Measurements from ENCODE around the gene WNK2. TPM values are rescaled to one million over a fixed set of nuclear protein-coding genes. Genes with fewer than 3 reads are reported as not detected.

Gene WNK2
- total RNA-seq, 4 donors from 2014 or later, result 3.8 to 17.7 (median 9.0) TPM

- whole genome bisulfite sequencing, 2 donors, result 89 to 90% methylated on average over 8 of the region's 8 CpGs
- TF ChIP-seq EP300 (IDR thresholded peaks at IDR 0.05) (no peak), CTCF (IDR thresholded peaks at IDR 0.05) (no peak), POLR2A (IDR thresholded peaks at IDR 0.05) (no peak)
- no peak overlapping the region for H3K4me3 ChIP-seq
These were observed 13.4 kb upstream of the WNK2 start for GRCh38 chr9:93170571-93170970.

DNA sequence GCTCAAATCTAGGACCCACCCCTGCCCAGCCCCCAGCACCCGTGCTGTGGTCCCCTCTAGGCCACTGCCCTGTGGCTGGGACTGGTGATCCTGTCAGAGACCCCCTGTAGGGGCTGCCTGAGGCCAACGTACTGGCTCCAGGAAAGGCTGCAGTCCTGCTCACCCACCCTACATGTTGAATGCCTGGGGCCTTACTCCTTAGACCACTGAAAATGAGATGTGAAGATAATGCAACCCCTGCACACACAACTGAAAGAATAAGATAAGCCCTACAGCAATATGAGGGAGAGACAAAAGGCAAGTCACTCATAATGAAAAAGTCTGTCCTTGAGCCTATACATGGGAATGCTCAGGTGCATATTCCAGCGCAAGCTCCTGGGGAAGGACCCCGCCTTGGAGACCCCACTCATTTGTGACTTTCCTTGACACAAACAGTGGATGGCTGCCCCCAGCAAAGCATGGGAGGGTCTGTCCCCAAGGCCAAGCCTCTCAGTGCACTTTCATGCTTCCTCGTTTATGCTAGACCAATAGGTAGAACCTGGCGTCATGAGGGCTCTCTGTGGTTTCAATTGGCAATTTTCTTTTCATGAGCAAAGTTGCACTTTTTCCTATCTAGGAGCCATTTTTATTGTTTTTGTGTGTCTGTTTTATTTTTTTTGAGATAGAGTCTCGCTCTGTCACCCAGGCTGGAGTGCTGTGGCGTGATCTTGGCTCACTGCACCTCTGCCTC lies 12.5 kb upstream of the WNK2 start:
- 91 to 93% methylated on average over 8 of the region's 8 CpGs for WGBS, 2 donors
- Histone ChIP-seq H3K4me3 (no peak overlapping the region), H3K4me1 (peaks cover 0 to 3% (median 0%) of the 10 kb centered on the region in 4 donors), H3K27ac (no peak overlapping the region), H3K27me3 (no peaks in the 10 kb centered on the region), H3K9me3 (no peaks in the 10 kb centered on the region), H3K36me3 (no peaks in the 10 kb centered on the region)
- TF ChIP-seq CTCF (IDR thresholded peaks at IDR 0.05), result no peak
- no peak for TF ChIP-seq POLR2A (IDR thresholded peaks at IDR 0.05)
- no peak for TF ChIP-seq EP300 (IDR thresholded peaks at IDR 0.05)
- no peak for DNase-seq (ENCODE audit: low spot score in 2 of 2)

More at GRCh38 chr9:93170571-93170970, 13.4 kb upstream of the WNK2 start:
- no peaks in the 10 kb centered on the region for H3K36me3 ChIP-seq
- H3K27me3 ChIP-seq, result no peaks in the 10 kb centered on the region
- H3K4me1 ChIP-seq, result peaks cover 0 to 3% (median 0%) of the 10 kb centered on the region in 4 donors
- no peak for DNase-seq (ENCODE audit: low spot score in 2 of 2)
- no peaks in the 10 kb centered on the region for H3K9me3 ChIP-seq
- H3K27ac ChIP-seq, result no peak overlapping the region

DNA sequence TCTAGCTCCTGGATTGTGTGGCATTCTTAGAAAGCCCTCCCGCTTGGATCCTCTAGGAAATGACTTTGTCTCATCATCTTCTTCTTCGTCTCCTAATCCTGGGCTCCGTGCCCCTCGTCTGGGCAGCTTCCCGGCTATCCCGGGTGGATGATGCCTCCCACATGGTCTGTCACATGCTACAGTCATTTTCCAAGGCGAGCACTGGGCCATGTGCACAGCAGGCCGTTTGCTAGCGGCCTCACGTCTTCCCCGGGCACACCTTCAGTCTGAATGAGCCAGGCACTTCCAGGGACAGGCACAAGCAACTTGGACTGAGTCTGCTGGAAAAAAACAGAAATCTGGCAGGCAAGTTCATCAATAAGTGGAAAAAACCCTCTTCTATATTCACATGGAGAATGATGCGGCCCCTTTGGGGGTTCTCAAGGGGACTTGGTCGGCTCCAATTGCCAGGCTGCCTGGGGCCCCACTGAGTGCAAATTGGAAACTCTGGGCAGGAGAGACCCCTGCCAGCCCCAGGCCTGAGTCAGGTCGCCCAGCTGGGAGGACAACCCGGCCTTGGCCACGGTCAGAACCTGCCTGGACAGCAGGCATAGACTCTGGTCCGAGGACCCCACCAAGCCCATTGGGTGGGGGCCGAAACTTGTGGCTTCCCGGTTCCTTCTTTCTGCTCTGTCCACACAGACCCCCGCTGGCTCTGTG lies 11.1 kb upstream of the WNK2 start:
- no peak for TF ChIP-seq EP300 (IDR thresholded peaks at IDR 0.05)
- no peak for TF ChIP-seq POLR2A (IDR thresholded peaks at IDR 0.05)
- TF ChIP-seq CTCF (IDR thresholded peaks at IDR 0.05), result no peak
- Histone ChIP-seq H3K4me1 (peaks cover 0 to under 1% (median 0%) of the 10 kb centered on the region in 4 donors), H3K27ac (no peak overlapping the region), H3K36me3 (no peaks in the 10 kb centered on the region), H3K9me3 (no peaks in the 10 kb centered on the region), H3K27me3 (no peaks in the 10 kb centered on the region), H3K4me3 (no peak overlapping the region)
- WGBS, 2 donors, result 71 to 73% methylated on average over 16 to 18 of the region's 20 CpGs
- no peak for DNase-seq (ENCODE audit: low spot score in 2 of 2)

DNA sequence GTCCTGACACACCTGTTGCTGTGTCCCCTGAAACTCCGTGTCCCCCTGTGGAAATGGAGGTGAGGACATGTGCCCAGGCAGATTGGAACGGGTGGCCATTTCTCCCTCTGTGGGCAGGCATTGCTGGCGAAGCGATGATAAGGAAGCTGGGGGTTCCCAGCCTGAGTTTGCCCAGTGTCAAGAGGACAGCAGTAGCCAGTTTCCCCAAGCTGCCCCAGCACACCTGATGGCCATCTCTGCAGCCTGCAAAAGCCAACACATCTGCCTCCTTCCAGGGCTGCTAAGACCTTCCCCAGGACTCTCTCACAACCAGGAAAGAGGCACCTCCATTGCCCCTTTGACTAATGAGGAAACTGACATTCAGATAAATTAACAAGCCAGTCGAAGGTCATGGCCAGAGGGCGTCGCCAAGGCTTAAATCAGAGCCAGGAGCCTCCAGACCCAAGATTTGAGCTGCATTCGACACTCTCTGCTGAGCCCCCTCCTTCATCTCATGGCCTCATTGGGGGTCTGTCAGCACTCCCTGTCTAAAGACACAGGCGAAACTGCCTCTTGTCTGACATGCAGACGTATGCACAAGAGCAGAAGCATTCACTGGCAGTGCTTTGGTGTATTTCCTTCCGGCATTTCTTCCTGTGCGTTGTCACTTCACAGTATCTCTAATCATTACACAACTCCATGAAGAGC lies 10.4 kb upstream of the WNK2 start:
- Histone ChIP-seq H3K36me3 (no peaks in the 10 kb centered on the region), H3K4me3 (no peak overlapping the region), H3K9me3 (no peaks in the 10 kb centered on the region), H3K27ac (no peak overlapping the region), H3K4me1 (no peaks in the 10 kb centered on the region), H3K27me3 (no peaks in the 10 kb centered on the region)
- no peak for DNase-seq (ENCODE audit: low spot score in 2 of 2)
- TF ChIP-seq CTCF (IDR thresholded peaks at IDR 0.05), result no peak
- no peak for TF ChIP-seq POLR2A (IDR thresholded peaks at IDR 0.05)
- no peak for TF ChIP-seq EP300 (IDR thresholded peaks at IDR 0.05)
- WGBS, 2 donors, result 78 to 83% methylated on average over 12 of the region's 12 CpGs

DNA sequence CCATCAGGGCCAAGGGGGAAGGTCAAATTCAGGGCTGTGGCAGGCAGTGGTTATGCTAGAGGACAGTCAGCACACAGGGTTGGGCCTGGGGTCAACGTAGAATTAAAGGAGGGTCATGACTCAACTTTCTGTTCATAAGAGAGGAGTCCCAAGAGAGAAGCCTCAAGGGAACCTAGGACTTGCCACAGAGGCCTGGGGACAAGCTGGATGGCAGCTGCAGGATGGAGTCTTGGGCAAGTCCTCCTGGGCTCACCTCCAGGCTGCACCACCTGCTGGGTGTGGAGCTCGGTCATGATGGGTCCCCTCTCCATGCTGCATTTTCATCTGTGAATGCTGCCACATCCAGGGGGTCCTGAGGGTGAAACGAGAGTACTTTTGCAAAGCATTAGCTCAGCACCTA lies 9.0 kb upstream of the WNK2 start:
- Histone ChIP-seq H3K4me3 (no peak overlapping the region), H3K27me3 (no peaks in the 10 kb centered on the region), H3K27ac (no peak overlapping the region), H3K9me3 (no peaks in the 10 kb centered on the region), H3K4me1 (no peaks in the 10 kb centered on the region), H3K36me3 (no peaks in the 10 kb centered on the region)
- WGBS, 2 donors, result 78 to 94% methylated on average over 3 of the region's 3 CpGs
- TF ChIP-seq CTCF (IDR thresholded peaks at IDR 0.05) (no peak), POLR2A (IDR thresholded peaks at IDR 0.05) (no peak), EP300 (IDR thresholded peaks at IDR 0.05) (no peak)
- no peak for DNase-seq (ENCODE audit: low spot score in 2 of 2)
